CD4-positive, alpha-beta T cell treated with Interleukin-6 at 100 ng/mL for 8 hours (primary cell): ENCODE results near the gene IDNK.

Source experiments
- DNase-seq: peaks from one replicate; pipeline ENCODE4 v3.0.0-alpha.2; 2020; ENCODE audit warnings: mixed read lengths, low spot score

Gene IDNK

GRCh38 chr9:83633676-83634075, 10.7 kb downstream of the IDNK start:
- DNase-seq = no peak

- DNase-seq = no peak
Measured at GRCh38 chr9:83636813-83637212, 13.9 kb downstream of the IDNK start.

GRCh38 chr9:83637389-83637788, 14.4 kb downstream of the IDNK start:
- no peak for DNase-seq

GRCh38 chr9:83639266-83639665, 16.3 kb downstream of the IDNK start:
- DNase-seq = no peak

- no peak for DNase-seq
Measured at GRCh38 chr9:83642793-83643192, 19.9 kb downstream of the IDNK start.

GRCh38 chr9:83646500-83647239, 23.7 kb downstream of the IDNK start:
- no peak for DNase-seq

GRCh38 chr9:83649080-83649479, 26.1 kb downstream of the IDNK start:
- DNase-seq = peak; percentile 71

- DNase-seq = no peak
Measured at GRCh38 chr9:83649515-83649914, 26.6 kb downstream of the IDNK start.

GRCh38 chr9:83651558-83651957, 28.6 kb downstream of the IDNK start:
- no peak for DNase-seq

- DNase-seq = no peak
Measured at GRCh38 chr9:83652433-83652832, 29.5 kb downstream of the IDNK start.

GRCh38 chr9:83655433-83655832, 32.5 kb downstream of the IDNK start:
- DNase-seq = no peak

GRCh38 chr9:83656032-83656680, 33.2 kb downstream of the IDNK start:
- DNase-seq = no peak

GRCh38 chr9:83656952-83657351, 34.0 kb downstream of the IDNK start:
- no peak for DNase-seq

- no peak for DNase-seq
Measured at GRCh38 chr9:83662933-83663332, 40.0 kb downstream of the IDNK start.

- no peak for DNase-seq
Measured at GRCh38 chr9:83665580-83666200, 42.7 kb downstream of the IDNK start.

GRCh38 chr9:83669067-83669466, 46.1 kb downstream of the IDNK start:
- DNase-seq = no peak

- DNase-seq = no peak
Measured at GRCh38 chr9:83670381-83670780, 47.4 kb downstream of the IDNK start.

GRCh38 chr9:83671451-83671850, 48.5 kb downstream of the IDNK start:
- DNase-seq = no peak

GRCh38 chr9:83675466-83675865, 52.5 kb downstream of the IDNK start:
- DNase-seq = no peak

- DNase-seq = no peak
Measured at GRCh38 chr9:83677596-83677995, 54.7 kb downstream of the IDNK start.

GRCh38 chr9:83680233-83680632, 57.3 kb downstream of the IDNK start:
- no peak for DNase-seq

- DNase-seq = no peak
Measured at GRCh38 chr9:83681490-83681889, 58.5 kb downstream of the IDNK start.

- no peak for DNase-seq
Measured at GRCh38 chr9:83688921-83689320, 66.0 kb downstream of the IDNK start.
